H1 (cell line): ENCODE results near the gene PSKH1. TPM values are rescaled to one million over a fixed set of nuclear protein-coding genes. Genes with fewer than 3 reads are reported as not detected.

Source experiments
- CTCF ChIA-PET: fragments of 300-600 bp; sonication (Branson Sonifier 250); formaldehyde crosslinking; loops from one replicate; lab custom pipeline; 2021; ENCODE audit not compliant: partially characterized antibody; lab: Charles Lee
- POLR2A ChIA-PET: fragments of 300-600 bp; sonication (Branson Sonifier 250); formaldehyde crosslinking; loops from one replicate; lab custom pipeline; 2021; ENCODE audit warnings: inconsistent platforms; ENCODE audit not compliant: partially characterized antibody; lab: Charles Lee
- DNase-seq, 2 experiments: peaks; one replicate each; pipeline versions ENCODE4 v3.0.0 to v3.0.0-alpha.2; 2010 to 2022; ENCODE audit warnings: low spot score in 2 of 2, low read depth in 1 of 2, mixed read lengths in 1 of 2
- FAIRE-seq: peaks from 2 replicates; lab custom pipeline; 2011; peaks lifted over from hg19 to GRCh38; lab: Jason Lieb, UNC
- H2AFZ ChIP-seq: 2 replicates; pipeline ENCODE4 v1.8.1; 2012; ENCODE audit warnings: low read length, inconsistent platforms
- H2AK5ac ChIP-seq: 2 replicates; pipeline ENCODE4 v1.6.1; 2013; ENCODE audit warnings: low read depth, low read length
- H2BK120ac ChIP-seq: replicated peaks from 2 replicates; pipeline ENCODE3; 2013; ENCODE audit warnings: low read depth, low read length, inconsistent platforms
- H2BK12ac ChIP-seq: 2 replicates; pipeline ENCODE4 v1.6.1; 2013; ENCODE audit warnings: low read depth, low read length
- H2BK15ac ChIP-seq: 2 replicates; pipeline ENCODE4 v1.6.1; 2013; ENCODE audit warnings: low read length
- H2BK20ac ChIP-seq: 2 replicates; pipeline ENCODE4 v1.6.1; 2013; ENCODE audit warnings: low read length
- H2BK5ac ChIP-seq: 2 replicates; pipeline ENCODE4 v1.6.1; 2013; ENCODE audit warnings: low read depth, low read length
- H3K14ac ChIP-seq: 2 replicates; pipeline ENCODE4 v1.6.1; 2013; ENCODE audit warnings: inconsistent platforms; ENCODE audit not compliant: insufficient read length
- H3K18ac ChIP-seq: 2 replicates; pipeline ENCODE4 v1.6.1; 2013; ENCODE audit warnings: low read length; ENCODE audit errors: extremely low read depth
- H3K23ac ChIP-seq: 2 replicates; pipeline ENCODE4 v1.6.1; 2013; ENCODE audit warnings: inconsistent platforms; ENCODE audit not compliant: insufficient read length
- H3K23me2 ChIP-seq: 2 replicates; pipeline ENCODE4 v1.6.1; 2013; ENCODE audit warnings: low read depth, low read length
- H3K27ac ChIP-seq: 2 replicates; pipeline ENCODE4 v1.6.1; 2011; ENCODE audit warnings: low read depth, low read length, inconsistent platforms
- H3K27me3 ChIP-seq, 4 experiments: replicated peaks in 1 of 4; 1 replicate in 1 of 4; 2 replicates in 3 of 4; pipeline versions ENCODE4 v1.6.1 to v1.8.1; 2011 to 2013; ENCODE audit warnings: low read length in 3 of 4, mild to moderate bottlenecking in 3 of 4, inconsistent platforms in 2 of 4, mixed read lengths in 2 of 4, moderate library complexity in 1 of 4; ENCODE audit not compliant: control insufficient read depth in 3 of 4, insufficient read depth in 3 of 4; ENCODE audit errors: extremely low read depth in 1 of 4
- H3K36me3 ChIP-seq, 4 experiments: 2 replicates each; pipeline versions ENCODE4 v1.6.1 to v1.8.1; 2011 to 2013; ENCODE audit warnings: mild to moderate bottlenecking in 4 of 4, low read length in 3 of 4, moderate library complexity in 2 of 4, control low read depth in 1 of 4, inconsistent platforms in 1 of 4; ENCODE audit not compliant: insufficient read depth in 4 of 4, control insufficient read depth in 2 of 4
- H3K4ac ChIP-seq: replicated peaks from 2 replicates; pipeline ENCODE3; 2013; ENCODE audit warnings: low read length, low read depth, mixed read lengths, inconsistent platforms; ENCODE audit not compliant: insufficient read length
- H3K4me1 ChIP-seq, 4 experiments: replicated peaks in 1 of 4; 1 replicate in 1 of 4; 2 replicates in 3 of 4; pipeline versions ENCODE4 v1.6.1 to v1.8.1; 2011 to 2013; ENCODE audit warnings: low read length in 3 of 4, inconsistent platforms in 2 of 4, mixed read lengths in 1 of 4; ENCODE audit not compliant: insufficient read depth in 4 of 4, control insufficient read depth in 3 of 4
- H3K4me2 ChIP-seq, 2 experiments: 2 replicates each; pipeline versions ENCODE4 v1.6.1 to v1.8.1; 2011 to 2013; ENCODE audit warnings: low read depth in 2 of 2, low read length in 2 of 2, control low read depth in 1 of 2, inconsistent platforms in 1 of 2, mild to moderate bottlenecking in 1 of 2; ENCODE audit not compliant: insufficient read depth in 1 of 2
- H3K4me3 ChIP-seq, 4 experiments: fragments of 200-600, 300-600 bp in 1 of 4; sonication (generic), shearing (Covaris generic), sonication (Bioruptor Twin) in 1 of 4; 2 replicates each; pipeline versions ENCODE4 v1.5.1 to v1.8.1; 2011 to 2016; ENCODE audit warnings: low read length in 4 of 4, low read depth in 3 of 4, control low read depth in 2 of 4, inconsistent platforms in 2 of 4, mild to moderate bottlenecking in 2 of 4, mixed read lengths in 1 of 4, moderate library complexity in 1 of 4; ENCODE audit not compliant: insufficient read depth in 2 of 4; ENCODE audit errors: extremely low read depth in 1 of 4
- H3K56ac ChIP-seq: replicated peaks from 2 replicates; pipeline ENCODE3; 2013; ENCODE audit warnings: low read depth, mild to moderate bottlenecking, mixed read lengths, low read length, inconsistent platforms; ENCODE audit not compliant: insufficient read length
- H3K79me1 ChIP-seq: 2 replicates; pipeline ENCODE4 v1.6.1; 2013; ENCODE audit warnings: low read depth, low read length, control low read depth
- H3K79me2 ChIP-seq, 2 experiments: 2 replicates each; pipeline versions ENCODE4 v1.6.1 to v1.8.1; 2012 to 2013; ENCODE audit warnings: low read length in 2 of 2, mild to moderate bottlenecking in 2 of 2, inconsistent platforms in 1 of 2; ENCODE audit not compliant: insufficient read depth in 2 of 2, control insufficient read depth in 1 of 2
- H3K9ac ChIP-seq, 4 experiments: replicated peaks in 1 of 4; 1 replicate in 1 of 4; 2 replicates in 3 of 4; pipeline versions ENCODE4 v1.6.1 to v1.8.1; 2011 to 2013; ENCODE audit warnings: low read depth in 3 of 4, low read length in 3 of 4, control low read depth in 2 of 4, mild to moderate bottlenecking in 2 of 4, moderate library complexity in 2 of 4, inconsistent platforms in 1 of 4; ENCODE audit errors: extremely low read depth in 1 of 4
- H3K9me3 ChIP-seq, 2 experiments: 2 replicates each; pipeline versions ENCODE4 v1.6.1 to v1.8.1; 2012 to 2013; ENCODE audit warnings: mild to moderate bottlenecking in 2 of 2, moderate library complexity in 2 of 2, control low read depth in 1 of 2, inconsistent platforms in 1 of 2, low read depth in 1 of 2, low read length in 1 of 2, mixed read lengths in 1 of 2; ENCODE audit not compliant: insufficient read depth in 2 of 2
- H4K20me1 ChIP-seq, 2 experiments: replicated peaks in 1 of 2; 2 replicates each; pipeline versions ENCODE3 to v1.8.1; 2011 to 2013; ENCODE audit warnings: inconsistent platforms in 2 of 2, low read length in 2 of 2, mild to moderate bottlenecking in 1 of 2; ENCODE audit not compliant: insufficient read depth in 2 of 2, control insufficient read depth in 1 of 2
- H4K5ac ChIP-seq: 2 replicates; pipeline ENCODE4 v1.6.1; 2013; ENCODE audit warnings: low read length, low read depth, mixed read lengths, inconsistent platforms; ENCODE audit not compliant: insufficient read length
- H4K8ac ChIP-seq: 2 replicates; pipeline ENCODE4 v1.8.0; 2013; ENCODE audit warnings: mild to moderate bottlenecking, moderate library complexity, low read length, inconsistent platforms; ENCODE audit not compliant: insufficient read depth; ENCODE audit errors: extremely low read depth
- H4K91ac ChIP-seq: replicated peaks from 2 replicates; pipeline ENCODE3; 2013; ENCODE audit warnings: low read length, mixed read lengths, inconsistent platforms; ENCODE audit not compliant: insufficient read length
- CBX8 ChIP-seq: fragments of 300-800, 300-1000 bp; sonication (generic); IDR thresholded peaks from 2 replicates; pipeline ENCODE4 v1.7.1; 2016; ENCODE audit warnings: low read depth, low read length, borderline replicate concordance
- CTBP2 ChIP-seq: IDR thresholded peaks from 2 replicates; pipeline ENCODE4 v1.7.0; 2011; ENCODE audit warnings: borderline replicate concordance, mild to moderate bottlenecking, moderate library complexity, mixed read lengths, low read length; ENCODE audit not compliant: insufficient read depth, insufficient read length
- EP300 ChIP-seq, 2 experiments: IDR thresholded peaks; 1 replicate in 1 of 2; 2 replicates in 1 of 2; pipeline ENCODE4 v1.6.1; 2011 to 2012; ENCODE audit warnings: low read depth in 2 of 2, low read length in 2 of 2, mild to moderate bottlenecking in 2 of 2, borderline replicate concordance in 1 of 2, inconsistent platforms in 1 of 2, moderate library complexity in 1 of 2
- KDM1A ChIP-seq: fragments of 200-600, 300-600 bp; sonication (generic); IDR thresholded peaks from 2 replicates; pipeline ENCODE4 v1.7.1; 2016; ENCODE audit warnings: mild to moderate bottlenecking, low read length, borderline replicate concordance
- NRF1 ChIP-seq: IDR thresholded peaks from 2 replicates; pipeline ENCODE4 v1.6.1; 2011; ENCODE audit warnings: mild to moderate bottlenecking, low read depth, low read length, improper control_type of control experiment
- PHF8 ChIP-seq: fragments of 200-600 bp; sonication (generic); conservative IDR thresholded peaks from 2 replicates; pipeline ENCODE4 v1.7.1; 2012; ENCODE audit warnings: low read depth, mild to moderate bottlenecking, inconsistent platforms, low read length, moderate library complexity
- RBBP5 ChIP-seq: IDR thresholded peaks from 2 replicates; pipeline ENCODE4 v1.7.1; 2012; ENCODE audit warnings: low read depth, mild to moderate bottlenecking, inconsistent platforms, low read length, moderate library complexity, borderline replicate concordance
- SP1 ChIP-seq: IDR thresholded peaks from 2 replicates; pipeline ENCODE4 v1.6.1; 2011; ENCODE audit warnings: low read depth, low read length
- SRF ChIP-seq: IDR thresholded peaks from 2 replicates; pipeline ENCODE4 v1.6.1; 2011; ENCODE audit warnings: mild to moderate bottlenecking, low read depth, low read length, moderate library complexity
- TBP ChIP-seq: IDR thresholded peaks from 2 replicates; pipeline ENCODE4 v1.6.1; 2011; ENCODE audit warnings: low read depth, low read length, improper control_type of control experiment
- WGBS, 2 experiments: shearing (Covaris generic) in 1 of 2; methylation state at CpG; one replicate each; pipeline versions ENCODE4 v1.1.6 to v1.1.7; 2013 to 2015; ENCODE audit warnings: low lambda C conversion rate in 2 of 2, mixed read lengths in 2 of 2, inconsistent platforms in 1 of 2, low coverage in 1 of 2, missing lambda C conversion rate in 1 of 2; ENCODE audit not compliant: insufficient replicate concordance in 2 of 2, insufficient coverage in 1 of 2, insufficient read length in 1 of 2; ENCODE audit errors: extremely low coverage in 1 of 2, missing lambda C conversion rate in 1 of 2; 5-methylcytosine and 5-hydroxymethylcytosine counted together
- polyA plus RNA-seq, 7 experiments: library from polyadenylated mRNA; depleted of rRNA in 3 of 7; stranded (reverse) in 5 of 7; unstranded in 2 of 7; fragments of >200 nt in 5 of 7; fragments of 200-250 nt in 2 of 7; gene quantifications; 1 replicate in 5 of 7; 2 replicates in 1 of 7; 4 replicates in 1 of 7; pipeline versions ENCODE4 v1.2.1 to v1.2.3, GENCODE V29; 2011 to 2013; ENCODE audit warnings: missing spikeins in 2 of 7, mixed read lengths in 2 of 7
- total RNA-seq: library from RNA; stranded (reverse); fragmentation: NEBNext Ultra II Directional; extraction: Animal tissue kit (Norgen Biotek cat#: 25700); gene quantifications from 2 replicates; pipeline ENCODE4 v1.2.1, GENCODE V29; 2021
- TF ChIP-seq, protein P1 (sequence below): IDR thresholded peaks from 2 replicates; pipeline ENCODE4 v1.6.1; 2012; ENCODE audit warnings: inconsistent platforms

PSKH1 gene
- total and polyA plus RNA-seq, 2 of the 8 experiments (the other 6 are each of a cell fraction or from before 2014, with no cell fraction given) = 24.8 to 51.0 TPM

DNA sequence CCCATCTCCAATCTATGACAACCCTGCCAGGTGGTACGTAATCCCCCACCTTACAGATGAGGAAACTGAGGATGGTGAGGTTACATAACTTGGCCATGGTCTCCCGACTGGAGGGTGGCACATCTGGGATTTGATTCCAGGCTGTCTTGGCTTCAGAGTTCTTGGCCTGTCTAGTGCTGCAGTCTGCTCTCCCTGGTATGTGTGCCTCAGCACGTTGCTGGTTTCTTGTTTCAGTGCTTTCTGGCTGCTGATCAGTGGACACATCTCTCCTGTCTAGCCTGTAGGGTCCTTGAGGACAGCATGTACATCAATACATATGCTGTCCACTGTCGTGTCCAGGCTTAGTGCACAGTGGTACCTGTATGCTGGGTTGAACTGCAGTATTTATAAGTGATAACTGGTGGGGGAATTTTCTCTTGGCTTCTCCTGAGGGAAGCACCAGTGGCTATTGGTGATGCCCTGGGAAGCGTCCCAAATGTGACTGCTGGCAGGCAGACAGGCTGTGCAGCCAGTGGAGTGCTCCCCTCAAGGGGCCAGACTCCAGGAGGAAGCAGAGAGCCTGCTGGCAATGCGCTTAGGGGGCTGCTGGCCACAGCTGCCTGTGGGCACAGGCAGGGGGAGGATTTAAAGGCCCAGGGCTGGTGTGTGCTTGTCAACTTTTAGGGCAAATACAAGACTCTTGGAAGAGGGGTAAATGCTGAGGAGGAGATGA, 24.2 kb downstream of the PSKH1 start:
- Histone ChIP-seq H4K5ac (no peak overlapping the region), H3K27me3 (no peaks in the 10 kb centered on the region), H4K8ac (no peak overlapping the region; the same call in 1 of the 2 replicates), H3K23me2 (no peaks in the 10 kb centered on the region), H3K79me2 (no peaks in the 10 kb centered on the region; a peak in 1 of 4 replicates), H3K4me2 (no peak overlapping the region), H2BK12ac (no peak overlapping the region), H3K27ac (no peak overlapping the region), H3K9me3 (no peaks in the 10 kb centered on the region), H3K4me1 (peaks cover 0 to 10% (median 4%) of the 10 kb centered on the region in 4 experiments; a peak in 6 of 7 replicates), H2BK120ac (no peak overlapping the region), H3K36me3 (no peaks in the 10 kb centered on the region; a peak in 1 of 8 replicates), H4K91ac (no peak overlapping the region), H2AFZ (no peak overlapping the region), H3K56ac (no peak overlapping the region), H3K9ac (no peak overlapping the region), H3K14ac (no peak overlapping the region), H3K4ac (no peak overlapping the region), H2AK5ac (no peak overlapping the region), H3K23ac (no peak overlapping the region), H2BK5ac (no peak overlapping the region), H2BK15ac (no peak overlapping the region), H3K18ac (no peak overlapping the region), H2BK20ac (no peak overlapping the region), H3K79me1 (peaks cover 10% of the 10 kb centered on the region), H3K4me3 (no peak overlapping the region), H4K20me1 (peaks cover 8 to 12% of the 10 kb centered on the region in 2 experiments)
- no peak for DNase-seq
- FAIRE-seq = no peak
- 81% methylated on average over 6 of the region's 6 CpGs; no CpG with 5 or more reads in 1 of the 2 experiments for WGBS, 2 experiments
- POLR2A ChIA-PET = interaction anchor here (1.4 kb wide), 1 partner anchor 11 kb away, joined by 4 read pairs; no protein-coding TSS in a partner anchor
- CTCF ChIA-PET = interaction anchor here (0.5 to 4.1 kb wide), 7 partner anchors 9 to 101 kb away, joined by 3 to 39 read pairs (median 8); partner anchors contain the start of gene NRN1L
- TF ChIP-seq, protein P1, sequence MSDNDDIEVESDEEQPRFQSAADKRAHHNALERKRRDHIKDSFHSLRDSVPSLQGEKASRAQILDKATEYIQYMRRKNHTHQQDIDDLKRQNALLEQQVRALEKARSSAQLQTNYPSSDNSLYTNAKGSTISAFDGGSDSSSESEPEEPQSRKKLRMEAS = no peak
- no peak for TF ChIP-seq NRF1
- TF ChIP-seq RBBP5 = no peak
- TF ChIP-seq PHF8 = no peak
- TF ChIP-seq EP300 (IDR thresholded peaks at IDR 0.05; ENCODE audit: borderline replicate concordance in 1 of 2, low read depth in 2 of 2, low read length in 2 of 2) = no peak
- TF ChIP-seq SP1 = no peak
- TF ChIP-seq KDM1A = no peak
- no peak for TF ChIP-seq CBX8
- TF ChIP-seq CTBP2 = no peak
- TF ChIP-seq SRF = no peak
- TF ChIP-seq TBP = no peak
